A673 (cell line): ENCODE measurements around the gene KIAA1549. TPM values are rescaled to one million over a fixed set of nuclear protein-coding genes. Genes with fewer than 3 reads are reported as not detected.

Experiments used
- BruUV-seq: library from RNA; stranded (reverse); fragments of 400-500 nt; replicated peaks from 2 replicates; lab custom pipeline; 2021; lab: Mats Ljungman, UMichigan
- CTCF ChIA-PET: fragments of 300-600 bp; sonication (Branson Sonifier 250); formaldehyde crosslinking; loops from one replicate; lab custom pipeline; 2022; ENCODE audit warnings: antibody characterized with exemption; lab: Charles Lee
- POLR2A ChIA-PET: fragments of 300-600 bp; sonication (Branson Sonifier 250); formaldehyde crosslinking; loops from one replicate; lab custom pipeline; 2022; ENCODE audit warnings: antibody characterized with exemption; ENCODE audit not compliant: low non-redundant PET; lab: Charles Lee
- DNase-seq: peaks from one replicate; pipeline ENCODE4 v3.0.0-alpha.2; 2015; ENCODE audit warnings: low spot score
- H3K27ac ChIP-seq: fragments of 200-600 bp; sonication (generic); 2 replicates; pipeline ENCODE4 v1.5.1; 2016; ENCODE audit warnings: mixed run types, low read depth, mild to moderate bottlenecking, mixed read lengths, antibody characterized with exemption, low read length; ENCODE audit not compliant: poor library complexity, severe bottlenecking
- H3K27me3 ChIP-seq: fragments of 200-600 bp; sonication (generic); replicated peaks from 2 replicates; pipeline ENCODE4 v1.6.1; 2017; ENCODE audit warnings: mixed run types, low read depth, mild to moderate bottlenecking, mixed read lengths, antibody characterized with exemption, low read length; ENCODE audit not compliant: insufficient read depth, poor library complexity
- H3K36me3 ChIP-seq: fragments of 200-600 bp; sonication (generic); 2 replicates; pipeline ENCODE4 v1.6.1; 2016; ENCODE audit warnings: mixed run types, mild to moderate bottlenecking, mixed read lengths, antibody characterized with exemption, low read length; ENCODE audit not compliant: insufficient read depth, poor library complexity, severe bottlenecking
- H3K4me1 ChIP-seq: fragments of 200-600 bp; sonication (generic); 2 replicates; pipeline ENCODE4 v1.6.1; 2017; ENCODE audit warnings: mixed run types, mild to moderate bottlenecking, mixed read lengths, antibody characterized with exemption, low read length; ENCODE audit not compliant: insufficient read depth, poor library complexity, severe bottlenecking
- H3K4me3 ChIP-seq: fragments of 200-600 bp; sonication (generic); 2 replicates; pipeline ENCODE4 v1.5.1; 2016; ENCODE audit warnings: low read depth, mixed run types, mild to moderate bottlenecking, mixed read lengths, low read length; ENCODE audit not compliant: poor library complexity, severe bottlenecking
- H3K9me3 ChIP-seq: fragments of 200-600 bp; sonication (generic); 2 replicates; pipeline ENCODE4 v1.6.1; 2016; ENCODE audit warnings: mixed run types, low read depth, mild to moderate bottlenecking, mixed read lengths, antibody characterized with exemption, low read length; ENCODE audit not compliant: poor library complexity, severe bottlenecking
- CTCF ChIP-seq: fragments of 300-800, 200-600 bp; sonication (generic); conservative IDR thresholded peaks from 2 replicates; pipeline ENCODE4 v1.5.1; 2017; ENCODE audit warnings: low read depth, mild to moderate bottlenecking, antibody characterized with exemption, low read length, moderate library complexity, mixed read lengths
- EZH2 ChIP-seq: fragments of 200-600 bp; sonication (generic); IDR thresholded peaks from 2 replicates; pipeline ENCODE4 v1.6.1; 2017; ENCODE audit warnings: borderline replicate concordance, low read depth, mild to moderate bottlenecking, mixed read lengths, antibody characterized with exemption, low read length; ENCODE audit not compliant: poor library complexity, severe bottlenecking
- intact Hi-C: fragments of 100-400 bp; cut with micrococcal nuclease; formaldehyde crosslinking; loops from one replicate; pipeline ENCODE4 v1.10.0; 2022; ENCODE audit not compliant: unreplicated experiment
- total RNA-seq: library from RNA; stranded (reverse); gene quantifications from 2 replicates; pipeline ENCODE4 v1.2.3, GENCODE V29; 2021

The KIAA1549 gene
- total RNA-seq, 1 experiment from 2014 or later, result 2.5 TPM

- intact Hi-C loops, result no loop called here
- CTCF ChIA-PET, result no interaction called here
- H3K4me3 ChIP-seq, result no peak overlapping the region
- no peaks in the 10 kb centered on the region for H3K27me3 ChIP-seq
- no TSS peak for BruUV-seq
- no peak overlapping the region for H3K27ac ChIP-seq
- H3K36me3 ChIP-seq, result no peaks in the 10 kb centered on the region
- DNase-seq, result no peak
- POLR2A ChIA-PET, result no interaction called here
- no peaks in the 10 kb centered on the region for H3K4me1 ChIP-seq
- no peak for TF ChIP-seq CTCF
- no peak for TF ChIP-seq EZH2
- H3K9me3 ChIP-seq, result no peaks in the 10 kb centered on the region
Measured at GRCh38 chr7:138871065-138871813, 110.0 kb downstream of the KIAA1549 start.

- no peak for DNase-seq
- intact Hi-C loops, result loop anchor here (10.0 kb wide), 1 partner anchor 705 kb away; no protein-coding TSS in a partner anchor
- BruUV-seq, result no TSS peak
- POLR2A ChIA-PET, result no interaction called here
- Histone ChIP-seq H3K36me3 (no peaks in the 10 kb centered on the region), H3K27me3 (no peaks in the 10 kb centered on the region), H3K4me1 (no peaks in the 10 kb centered on the region), H3K9me3 (no peaks in the 10 kb centered on the region), H3K4me3 (no peak overlapping the region), H3K27ac (no peak overlapping the region)
- TF ChIP-seq EZH2, result no peak
- CTCF ChIA-PET, result no interaction called here
Measured at GRCh38 chr7:138869353-138869752, 111.8 kb downstream of the KIAA1549 start.

- Histone ChIP-seq H3K27me3 (no peaks in the 10 kb centered on the region), H3K4me3 (no peak overlapping the region), H3K36me3 (no peaks in the 10 kb centered on the region), H3K9me3 (no peaks in the 10 kb centered on the region), H3K27ac (no peak overlapping the region), H3K4me1 (no peaks in the 10 kb centered on the region)
- TF ChIP-seq CTCF (no peak), EZH2 (no peak)
- no peak for DNase-seq
- no TSS peak for BruUV-seq
- POLR2A ChIA-PET, result no interaction called here
- intact Hi-C loops, result loop anchor here (10.0 kb wide), 1 partner anchor 704 kb away; no protein-coding TSS in a partner anchor
- CTCF ChIA-PET, result no interaction called here
Measured at GRCh38 chr7:138868711-138869110, 112.5 kb downstream of the KIAA1549 start.
